CD4-positive, alpha-beta T cell treated with Interleukin-21 for 1 hour (primary cell): ENCODE results near the gene ROBO1.

Experiments used
- DNase-seq: peaks from one replicate; pipeline ENCODE4 v3.0.0-alpha.2; 2020

The ROBO1 gene

GRCh38 chr3:78951342-78951945 is 816.4 kb downstream of the ROBO1 start:
- DNase-seq = no peak

- DNase-seq = no peak
These were observed 826.2 kb downstream of the ROBO1 start for GRCh38 chr3:78941587-78941986.

- no peak for DNase-seq
These were observed 827.2 kb downstream of the ROBO1 start for GRCh38 chr3:78940626-78941025.

- no peak for DNase-seq
These were observed 827.7 kb downstream of the ROBO1 start for GRCh38 chr3:78940128-78940527.

GRCh38 chr3:78937475-78937874 is 830.3 kb downstream of the ROBO1 start:
- DNase-seq = no peak

DNA sequence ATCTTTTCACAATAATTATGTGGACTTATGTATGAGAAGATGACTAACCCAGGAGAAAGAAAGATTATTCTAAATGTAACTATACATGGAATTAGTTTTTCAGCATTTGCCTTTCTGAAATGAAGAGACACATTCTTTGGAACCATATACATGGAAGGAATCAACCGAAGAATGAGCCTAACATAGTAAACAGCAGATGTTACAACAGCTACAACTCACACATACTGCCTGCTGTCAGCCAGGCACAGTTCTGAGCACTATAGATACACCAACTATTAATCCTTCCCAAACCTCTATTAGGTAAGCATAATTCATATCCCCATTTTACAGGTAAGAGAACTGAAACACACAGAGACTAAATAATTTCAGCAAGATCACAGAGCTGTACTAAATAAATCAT is 840.0 kb downstream of the ROBO1 start:
- DNase-seq = no peak

DNA sequence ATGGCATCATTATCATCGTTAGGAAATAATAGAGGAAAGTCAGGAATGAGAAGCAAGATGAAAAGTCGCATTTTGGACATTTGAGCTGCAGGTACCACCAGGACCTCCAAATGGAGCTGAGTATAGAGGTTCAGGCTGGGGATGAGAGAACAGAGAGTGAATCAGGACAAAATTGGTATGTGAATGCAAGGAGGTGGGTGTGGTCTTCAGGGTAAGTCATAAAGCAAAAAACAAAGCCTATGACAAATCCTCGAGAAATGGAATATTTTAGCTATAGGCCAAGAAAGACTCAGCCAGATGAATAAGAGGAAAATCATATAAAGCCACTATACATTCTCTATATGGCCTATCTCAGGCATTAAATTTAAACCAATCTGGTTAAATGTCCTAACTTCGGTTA is 841.3 kb downstream of the ROBO1 start:
- no peak for DNase-seq

DNA sequence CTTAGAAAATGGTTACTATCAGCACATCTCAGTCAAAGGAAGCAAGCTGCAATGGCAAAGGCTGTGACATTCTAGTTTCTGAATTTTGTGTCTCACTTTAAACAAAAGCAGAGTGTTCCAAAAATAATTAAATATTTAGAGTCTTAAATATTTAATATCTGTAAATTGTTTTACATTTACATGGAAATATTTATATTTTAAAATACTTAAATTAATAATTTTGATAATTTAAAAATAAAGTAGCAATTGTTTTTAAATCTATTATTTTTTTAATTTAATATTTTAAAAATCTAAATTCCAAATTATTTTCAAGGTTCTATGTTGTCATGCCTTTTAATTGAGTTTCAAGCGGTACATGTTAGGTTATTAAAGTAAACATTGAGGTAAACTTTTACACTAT is 843.1 kb downstream of the ROBO1 start:
- DNase-seq = no peak

GRCh38 chr3:78919021-78919755 is 848.6 kb downstream of the ROBO1 start:
- DNase-seq = no peak

DNA sequence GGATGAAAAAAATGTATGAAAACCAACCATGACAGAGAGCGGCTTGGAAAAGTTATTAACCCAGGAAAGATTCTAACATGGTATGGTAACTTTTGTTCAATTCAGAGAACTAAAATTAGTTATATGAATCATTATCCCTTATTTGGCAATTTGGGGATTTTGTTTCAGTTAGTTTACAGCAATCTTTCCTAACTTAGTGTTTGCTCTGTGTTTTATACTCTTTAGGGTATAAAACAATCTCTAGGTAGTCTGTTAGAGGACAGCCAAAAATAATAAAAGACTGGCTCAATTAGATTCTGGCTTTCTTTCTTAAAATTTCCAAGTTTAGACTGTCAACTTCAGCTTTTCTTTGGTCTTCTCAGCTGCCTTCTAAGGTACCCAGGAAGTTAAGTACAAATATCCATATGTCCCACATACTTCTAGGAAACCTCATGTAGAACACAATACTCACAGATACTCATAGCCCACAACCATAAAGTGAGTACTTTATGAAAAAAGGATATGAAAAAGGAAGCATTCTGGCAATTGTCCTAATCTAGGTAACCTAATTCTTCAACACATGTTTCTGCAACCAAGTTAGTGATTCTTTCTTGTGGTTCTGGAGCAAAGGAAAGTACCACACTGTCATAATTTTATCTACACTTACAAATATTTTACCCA is 849.3 kb downstream of the ROBO1 start:
- DNase-seq = no peak

DNA sequence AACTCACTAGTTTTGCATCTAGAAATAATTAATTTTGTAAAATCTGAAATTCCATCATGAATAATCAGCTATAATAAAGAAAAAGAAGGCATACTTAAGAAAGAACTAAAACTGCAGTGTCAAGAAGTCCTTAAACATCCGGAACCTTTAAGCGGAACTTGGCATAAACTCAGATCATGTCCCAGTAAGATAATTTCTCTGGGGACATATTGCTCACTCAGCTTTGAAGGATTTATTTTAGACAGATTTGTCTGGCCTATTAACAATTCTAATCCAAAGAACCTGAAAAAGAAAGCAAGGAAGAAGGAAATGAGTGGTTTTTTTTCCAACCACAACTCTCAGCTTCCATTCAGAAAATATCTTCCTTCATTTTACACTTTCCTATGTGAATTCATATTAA is 850.3 kb downstream of the ROBO1 start:
- DNase-seq = no peak

GRCh38 chr3:78913711-78914110 is 854.1 kb downstream of the ROBO1 start:
- no peak for DNase-seq

DNA sequence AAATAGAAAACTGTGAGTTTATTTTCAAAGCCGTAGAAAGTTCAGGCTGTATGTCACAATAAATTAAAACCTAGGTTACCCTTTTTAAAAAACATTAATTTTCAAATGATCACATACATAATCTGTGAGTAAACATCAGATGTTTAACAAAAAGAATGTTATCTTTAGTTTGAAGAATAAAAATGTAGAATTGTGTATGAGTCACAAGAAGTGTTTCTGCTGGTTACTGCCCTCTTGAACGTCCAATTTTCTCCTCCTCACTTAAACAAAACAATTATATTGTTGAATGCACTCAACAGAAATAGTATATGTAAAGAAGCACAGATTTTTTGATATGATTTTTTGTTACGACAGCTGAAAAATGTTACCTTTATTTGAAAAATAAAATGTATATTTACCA is 855.1 kb downstream of the ROBO1 start:
- DNase-seq = no peak

GRCh38 chr3:78912259-78912658 is 855.5 kb downstream of the ROBO1 start:
- DNase-seq = no peak

- DNase-seq = no peak
These were observed 856.4 kb downstream of the ROBO1 start for GRCh38 chr3:78911394-78911793.

DNA sequence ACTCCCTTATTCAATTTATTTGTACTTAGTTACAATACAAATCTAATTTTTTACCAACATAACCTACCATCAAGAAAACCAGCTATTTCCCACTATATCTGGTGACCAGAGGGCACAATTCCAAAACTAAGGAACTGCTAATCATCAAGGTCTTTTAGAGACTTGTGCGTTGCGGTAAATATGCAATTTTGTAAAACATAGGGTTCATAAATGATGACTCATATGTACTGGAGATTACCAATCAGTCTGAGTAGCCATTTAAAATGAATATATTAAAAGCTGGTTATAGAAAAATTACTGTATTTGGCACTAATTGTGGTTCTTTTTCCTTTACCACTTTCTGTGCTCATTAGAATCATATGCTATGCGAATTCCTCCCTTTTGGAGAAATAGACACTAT is 859.6 kb downstream of the ROBO1 start:
- no peak for DNase-seq

DNA sequence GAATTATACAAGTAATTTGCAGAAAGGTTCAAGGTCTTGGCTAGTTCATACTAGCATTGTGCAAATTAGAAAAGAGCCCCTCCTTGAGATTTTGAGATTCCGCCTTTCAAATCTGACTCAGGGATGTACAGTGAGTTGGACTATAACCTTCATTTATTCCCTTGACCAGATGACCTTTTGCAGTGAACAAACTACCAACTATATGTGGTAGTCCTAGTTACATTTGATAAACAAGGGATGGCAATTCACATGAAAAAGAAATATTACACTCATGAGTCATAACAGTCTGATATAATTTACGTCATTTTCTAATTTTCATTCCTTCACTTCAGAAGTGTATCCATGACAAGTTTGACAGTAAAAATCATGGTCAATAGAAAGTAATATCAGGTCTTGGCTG is 860.4 kb downstream of the ROBO1 start:
- no peak for DNase-seq

GRCh38 chr3:78906930-78907329 is 860.9 kb downstream of the ROBO1 start:
- no peak for DNase-seq

GRCh38 chr3:78906245-78906644 is 861.6 kb downstream of the ROBO1 start:
- DNase-seq = no peak

DNA sequence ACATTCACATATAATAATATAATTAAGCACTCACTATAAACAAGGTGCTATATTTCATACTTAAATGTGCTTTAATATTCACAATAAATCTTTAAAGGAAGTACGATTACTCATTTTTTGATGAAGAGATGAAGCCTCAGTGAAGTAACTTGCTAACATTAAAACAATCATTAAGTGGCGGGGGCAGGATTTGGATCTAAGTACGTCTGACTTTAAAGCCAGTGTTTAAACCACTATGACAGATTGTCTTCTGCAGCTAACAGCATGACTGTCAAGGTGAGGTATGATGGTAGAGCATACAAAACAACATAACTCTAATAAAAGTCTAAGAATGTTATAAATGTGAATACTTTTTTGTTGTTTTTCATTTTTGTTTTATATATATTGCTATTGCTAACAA is 862.1 kb downstream of the ROBO1 start:
- no peak for DNase-seq

DNA sequence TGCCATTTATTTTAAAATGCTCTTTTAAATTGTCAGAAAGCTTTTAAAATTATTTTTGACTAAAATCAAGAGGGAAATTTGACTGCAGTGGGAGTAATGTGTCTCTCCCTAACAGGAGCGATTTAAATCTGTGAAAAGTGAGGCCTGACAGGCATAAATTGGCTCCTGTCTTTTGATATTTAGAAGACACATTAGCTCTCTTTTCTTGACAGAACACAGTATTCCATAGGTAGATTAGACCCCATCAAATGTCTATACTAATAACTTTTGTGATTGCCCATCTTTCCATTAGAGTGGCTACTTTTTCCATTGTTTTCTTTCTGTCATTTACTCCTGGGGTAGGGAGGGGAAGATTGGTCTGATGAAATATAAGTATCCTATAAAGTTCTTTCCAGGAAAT is 866.3 kb downstream of the ROBO1 start:
- DNase-seq = no peak

- no peak for DNase-seq
These were observed 866.9 kb downstream of the ROBO1 start for GRCh38 chr3:78900880-78901279.

GRCh38 chr3:78900426-78900825 is 867.4 kb downstream of the ROBO1 start:
- no peak for DNase-seq

DNA sequence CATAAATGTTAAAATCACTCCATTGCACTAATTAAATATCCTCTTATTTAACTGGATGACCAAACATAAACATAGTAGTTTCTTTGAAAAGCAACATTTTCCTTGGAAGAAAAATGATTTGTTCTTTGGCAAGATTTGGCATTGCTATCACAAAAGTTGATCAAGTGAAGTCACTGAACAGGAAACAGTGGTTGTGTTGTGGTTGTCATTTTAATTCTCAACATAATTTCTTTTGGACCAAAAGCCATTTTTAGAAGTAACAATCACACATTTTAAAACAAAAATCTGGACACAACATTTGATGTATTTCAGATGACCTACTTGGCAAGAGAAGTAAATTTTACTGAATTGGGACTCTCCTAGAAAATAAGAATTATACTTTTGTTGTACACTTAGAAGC is 872.3 kb downstream of the ROBO1 start:
- no peak for DNase-seq

- DNase-seq = no peak
These were observed 873.0 kb downstream of the ROBO1 start for GRCh38 chr3:78894787-78895186.
